PC-9 (cell line): ENCODE results near the gene ZNF432. TPM values are rescaled to one million over a fixed set of nuclear protein-coding genes. Genes with fewer than 3 reads are reported as not detected.

ENCODE experiments used
- BruUV-seq: library from RNA; stranded (reverse); fragments of 400-500 nt; replicated peaks from 2 replicates; lab custom pipeline; 2021; lab: Mats Ljungman, UMichigan
- CTCF ChIA-PET: fragments of 300-600 bp; sonication (Branson Sonifier 250); formaldehyde crosslinking; loops from one replicate; lab custom pipeline; 2022; ENCODE audit warnings: antibody characterized with exemption; lab: Charles Lee
- POLR2A ChIA-PET: fragments of 300-600 bp; sonication (Branson Sonifier 250); formaldehyde crosslinking; loops from one replicate; lab custom pipeline; 2022; ENCODE audit warnings: antibody characterized with exemption; ENCODE audit not compliant: unreplicated experiment; lab: Charles Lee
- DNase-seq, 2 experiments: peaks; one replicate each; pipeline versions ENCODE4 v3.0.0 to v3.0.0-alpha.2; 2015 to 2022; ENCODE audit warnings: mixed read lengths in 1 of 2
- H2AFZ ChIP-seq: fragments of 200-600 bp; sonication (generic); 2 replicates; pipeline ENCODE4 v1.8.1; 2017; ENCODE audit warnings: antibody characterized with exemption
- H3F3A ChIP-seq: fragments of 200-600 bp; sonication (generic); 2 replicates; pipeline ENCODE4 v1.8.1; 2017; ENCODE audit warnings: antibody characterized with exemption, mild to moderate bottlenecking, low read depth; ENCODE audit not compliant: insufficient read depth
- H3K27ac ChIP-seq: fragments of 200-600 bp; sonication (generic); 2 replicates; pipeline ENCODE4 v1.6.1; 2016; ENCODE audit warnings: mixed run types
- H3K27me3 ChIP-seq: fragments of 200-600 bp; sonication (generic); 2 replicates; pipeline ENCODE4 v1.6.1; 2016; ENCODE audit warnings: low read depth, mixed run types; ENCODE audit not compliant: insufficient read depth
- H3K36me3 ChIP-seq: fragments of 200-600 bp; sonication (generic); 2 replicates; pipeline ENCODE4 v1.6.1; 2016; ENCODE audit warnings: low read depth, mixed run types
- H3K4me1 ChIP-seq: fragments of 200-600 bp; sonication (generic); replicated peaks from 2 replicates; pipeline ENCODE4 v1.6.1; 2016; ENCODE audit warnings: mixed run types; ENCODE audit not compliant: insufficient read depth
- H3K4me2 ChIP-seq: fragments of 200-600 bp; sonication (generic); 2 replicates; pipeline ENCODE4 v1.6.1; 2017; ENCODE audit warnings: mixed run types
- H3K4me3 ChIP-seq: fragments of 200-600 bp; sonication (generic); 2 replicates; pipeline ENCODE4 v1.6.1; 2016; ENCODE audit warnings: mixed run types
- H3K79me2 ChIP-seq: fragments of 200-600 bp; sonication (generic); 2 replicates; pipeline ENCODE4 v1.6.1; 2017; ENCODE audit warnings: low read depth, mixed run types
- H3K9me2 ChIP-seq: fragments of 200-600 bp; sonication (generic); 2 replicates; pipeline ENCODE4 v1.8.1; 2017; ENCODE audit warnings: mild to moderate bottlenecking; ENCODE audit not compliant: insufficient read depth
- H3K9me3 ChIP-seq: fragments of 200-600 bp; sonication (generic); 2 replicates; pipeline ENCODE4 v1.8.1; 2016; ENCODE audit warnings: low read depth; ENCODE audit not compliant: insufficient read depth
- H4K20me1 ChIP-seq: fragments of 200-600 bp; sonication (generic); 2 replicates; pipeline ENCODE4 v1.8.1; 2017; ENCODE audit not compliant: insufficient read depth
- EZH2 ChIP-seq: fragments of 200-600 bp; sonication (generic); IDR thresholded peaks from 2 replicates; pipeline ENCODE4 v1.8.0; 2017; ENCODE audit warnings: antibody characterized with exemption, low read depth
- intact Hi-C: fragments of 100-400 bp; cut with micrococcal nuclease; formaldehyde crosslinking; loops from one replicate; pipeline ENCODE4 v1.10.0; 2022; ENCODE audit not compliant: unreplicated experiment
- total RNA-seq: library from RNA; stranded (reverse); gene quantifications from 2 replicates; pipeline ENCODE4 v1.2.3, GENCODE V29; 2021
- TF ChIP-seq, protein P1 (sequence below): fragments of 200-600 bp; sonication (generic); conservative IDR thresholded peaks from 2 replicates; pipeline ENCODE4 v1.6.1; 2017; ENCODE audit warnings: mixed run types, antibody characterized with exemption, mild to moderate bottlenecking, moderate library complexity

The ZNF432 gene
- total RNA-seq, 1 experiment from 2014 or later, result 9.9 TPM

DNA sequence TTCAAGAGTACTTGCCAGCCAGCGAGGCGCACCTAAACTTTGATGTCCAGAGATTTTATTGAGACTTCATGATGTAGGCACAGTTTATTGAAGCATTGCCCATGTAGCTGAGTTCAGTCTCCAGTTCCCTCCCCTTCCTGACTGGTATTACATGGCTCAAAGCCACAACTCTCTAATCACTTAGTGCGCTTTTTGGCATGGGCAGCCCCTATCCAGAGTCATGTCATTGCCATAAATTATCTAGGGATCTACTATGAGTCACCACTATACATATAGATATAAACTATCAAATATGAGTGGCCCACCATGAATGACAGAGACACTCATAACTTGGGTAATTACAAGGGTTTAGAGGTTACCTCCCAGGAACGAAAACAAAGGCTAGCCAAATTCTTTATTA, 28.1 kb downstream of the ZNF432 start:
- intact Hi-C loops, result no loop called here
- Histone ChIP-seq H3K27ac (no peak overlapping the region), H4K20me1 (no peaks in the 10 kb centered on the region), H2AFZ (no peak overlapping the region), H3K9me2 (no peaks in the 10 kb centered on the region), H3K79me2 (no peaks in the 10 kb centered on the region), H3K4me1 (no peaks in the 10 kb centered on the region), H3K9me3 (peaks cover 80% of the 10 kb centered on the region), H3K4me2 (no peak overlapping the region), H3K27me3 (no peaks in the 10 kb centered on the region), H3K4me3 (no peak overlapping the region), H3K36me3 (peaks cover 94% of the 10 kb centered on the region), H3F3A (no peaks in the 10 kb centered on the region)
- no TSS peak for BruUV-seq
- CTCF ChIA-PET, result no interaction called here
- TF ChIP-seq, protein P1, sequence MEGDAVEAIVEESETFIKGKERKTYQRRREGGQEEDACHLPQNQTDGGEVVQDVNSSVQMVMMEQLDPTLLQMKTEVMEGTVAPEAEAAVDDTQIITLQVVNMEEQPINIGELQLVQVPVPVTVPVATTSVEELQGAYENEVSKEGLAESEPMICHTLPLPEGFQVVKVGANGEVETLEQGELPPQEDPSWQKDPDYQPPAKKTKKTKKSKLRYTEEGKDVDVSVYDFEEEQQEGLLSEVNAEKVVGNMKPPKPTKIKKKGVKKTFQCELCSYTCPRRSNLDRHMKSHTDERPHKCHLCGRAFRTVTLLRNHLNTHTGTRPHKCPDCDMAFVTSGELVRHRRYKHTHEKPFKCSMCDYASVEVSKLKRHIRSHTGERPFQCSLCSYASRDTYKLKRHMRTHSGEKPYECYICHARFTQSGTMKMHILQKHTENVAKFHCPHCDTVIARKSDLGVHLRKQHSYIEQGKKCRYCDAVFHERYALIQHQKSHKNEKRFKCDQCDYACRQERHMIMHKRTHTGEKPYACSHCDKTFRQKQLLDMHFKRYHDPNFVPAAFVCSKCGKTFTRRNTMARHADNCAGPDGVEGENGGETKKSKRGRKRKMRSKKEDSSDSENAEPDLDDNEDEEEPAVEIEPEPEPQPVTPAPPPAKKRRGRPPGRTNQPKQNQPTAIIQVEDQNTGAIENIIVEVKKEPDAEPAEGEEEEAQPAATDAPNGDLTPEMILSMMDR, result no peak
- TF ChIP-seq EZH2, result no peak
- no peak for DNase-seq
- POLR2A ChIA-PET, result no interaction called here

DNA sequence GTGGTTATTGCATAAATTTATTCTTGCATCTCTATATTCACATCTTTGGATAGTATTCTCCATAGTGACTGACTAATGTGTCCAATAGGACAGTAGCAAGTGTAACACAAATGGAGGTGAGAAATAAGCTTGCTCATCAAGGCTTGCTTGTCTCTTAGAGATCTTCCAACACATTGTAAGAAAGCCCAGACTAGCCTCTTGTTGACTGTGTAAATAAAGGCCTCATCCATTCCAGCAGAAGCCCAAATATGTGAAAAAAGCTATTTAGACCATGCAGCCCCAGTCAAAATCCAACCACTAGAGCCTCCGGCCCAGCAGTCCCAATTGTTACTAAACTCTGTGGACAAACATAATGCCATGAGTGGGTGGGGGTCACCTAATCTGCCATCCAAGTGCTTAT, 38.0 kb downstream of the ZNF432 start:
- no peak for DNase-seq
- Histone ChIP-seq H3K27me3 (no peaks in the 10 kb centered on the region), H3K27ac (no peak overlapping the region), H3K9me2 (no peaks in the 10 kb centered on the region), H3K4me2 (no peak overlapping the region), H3K4me1 (peaks cover 8% of the 10 kb centered on the region), H2AFZ (no peak overlapping the region), H3K79me2 (peaks cover 10% of the 10 kb centered on the region; the same call in 1 of the 2 replicates), H3K4me3 (no peak overlapping the region), H3K9me3 (peaks cover 63% of the 10 kb centered on the region), H3F3A (no peaks in the 10 kb centered on the region), H3K36me3 (peaks cover 20% of the 10 kb centered on the region), H4K20me1 (no peaks in the 10 kb centered on the region)
- intact Hi-C loops, result no loop called here
- POLR2A ChIA-PET, result interaction anchor here (0.6 kb wide), 1 partner anchor 1435 kb away, joined by 3 read pairs; no protein-coding TSS in a partner anchor
- BruUV-seq, result no TSS peak
- no peak for TF ChIP-seq EZH2
- TF ChIP-seq, protein P1, result no peak
- CTCF ChIA-PET, result no interaction called here

DNA sequence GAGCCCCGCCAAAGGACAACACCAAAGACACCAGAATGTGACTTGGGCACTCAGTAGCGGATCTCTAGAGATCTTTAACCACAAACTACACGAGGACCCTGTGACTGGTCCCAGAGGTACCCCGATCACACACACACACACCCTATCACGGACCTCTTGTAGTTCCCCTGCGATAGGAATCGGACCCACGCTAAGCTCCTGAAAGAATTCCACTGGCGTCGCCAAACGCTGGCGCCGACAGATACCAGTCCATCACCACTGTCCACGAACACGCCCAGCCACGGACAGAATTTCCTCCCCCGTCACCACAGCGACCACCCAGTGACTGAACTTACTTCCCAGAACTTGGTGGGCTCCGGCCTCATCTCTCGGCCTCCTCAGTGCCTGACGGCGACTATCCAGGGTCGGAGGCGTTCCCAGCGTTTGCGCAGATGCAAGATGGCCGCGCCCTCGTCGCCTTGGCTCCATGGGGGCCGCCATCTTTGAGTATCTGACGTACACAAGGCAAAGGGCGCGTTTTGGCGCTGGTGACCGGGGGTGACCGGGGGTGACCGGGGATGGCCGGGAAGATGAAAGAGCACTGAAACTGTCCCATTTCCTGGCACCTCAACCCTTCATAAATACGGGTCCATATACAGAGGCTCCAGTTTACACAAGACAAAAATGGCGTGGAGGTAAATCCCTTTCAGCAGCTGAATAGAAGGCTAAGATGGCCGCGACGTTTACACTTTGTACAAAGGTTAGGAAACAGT, 40.7 kb downstream of the ZNF432 start, which contains the start of gene ZNF615:
ZNF615 (minus strand) TSS at position 406 of the 752 bp plus-strand sequence. CDS start 4,500 bp downstream, outside the sequence.
- H3K27ac ChIP-seq, result peak within 1 kb of the TSS; percentile 34
- peaks cover 15% of the 10 kb centered on the region; the same call in 1 of the 2 replicates for H3K36me3 ChIP-seq
- no TSS peak for BruUV-seq
- H3K9me3 ChIP-seq, result peaks cover 69% of the 10 kb centered on the region
- intact Hi-C loops, result no loop called here
- peak within 1 kb of the TSS; percentile 95 for H3K4me3 ChIP-seq
- H3F3A ChIP-seq, result no peaks in the 10 kb centered on the region
- no peaks in the 10 kb centered on the region for H4K20me1 ChIP-seq
- DNase-seq, result peak; percentile 69 to 87
- H3K27me3 ChIP-seq, result no peaks in the 10 kb centered on the region
- POLR2A ChIA-PET, result no interaction called here
- H3K4me2 ChIP-seq, result peak within 1 kb of the TSS; percentile 85
- no peak for TF ChIP-seq EZH2
- TF ChIP-seq, protein P1, result no peak
- CTCF ChIA-PET, result no interaction called here
- no peaks in the 10 kb centered on the region for H3K9me2 ChIP-seq
- H3K4me1 ChIP-seq, result peaks cover 8% of the 10 kb centered on the region
- peak within 1 kb of the TSS; percentile 100 for H2AFZ ChIP-seq
- peaks cover 10% of the 10 kb centered on the region; the same call in 1 of the 2 replicates for H3K79me2 ChIP-seq
